ENCODE measurements around the gene C19orf12. TPM values are rescaled to one million over a fixed set of nuclear protein-coding genes. Genes with fewer than 3 reads are reported as not detected.

The C19orf12 gene
- total RNA-seq, 1 experiment from 2014 or later = 10.0 TPM

DNA sequence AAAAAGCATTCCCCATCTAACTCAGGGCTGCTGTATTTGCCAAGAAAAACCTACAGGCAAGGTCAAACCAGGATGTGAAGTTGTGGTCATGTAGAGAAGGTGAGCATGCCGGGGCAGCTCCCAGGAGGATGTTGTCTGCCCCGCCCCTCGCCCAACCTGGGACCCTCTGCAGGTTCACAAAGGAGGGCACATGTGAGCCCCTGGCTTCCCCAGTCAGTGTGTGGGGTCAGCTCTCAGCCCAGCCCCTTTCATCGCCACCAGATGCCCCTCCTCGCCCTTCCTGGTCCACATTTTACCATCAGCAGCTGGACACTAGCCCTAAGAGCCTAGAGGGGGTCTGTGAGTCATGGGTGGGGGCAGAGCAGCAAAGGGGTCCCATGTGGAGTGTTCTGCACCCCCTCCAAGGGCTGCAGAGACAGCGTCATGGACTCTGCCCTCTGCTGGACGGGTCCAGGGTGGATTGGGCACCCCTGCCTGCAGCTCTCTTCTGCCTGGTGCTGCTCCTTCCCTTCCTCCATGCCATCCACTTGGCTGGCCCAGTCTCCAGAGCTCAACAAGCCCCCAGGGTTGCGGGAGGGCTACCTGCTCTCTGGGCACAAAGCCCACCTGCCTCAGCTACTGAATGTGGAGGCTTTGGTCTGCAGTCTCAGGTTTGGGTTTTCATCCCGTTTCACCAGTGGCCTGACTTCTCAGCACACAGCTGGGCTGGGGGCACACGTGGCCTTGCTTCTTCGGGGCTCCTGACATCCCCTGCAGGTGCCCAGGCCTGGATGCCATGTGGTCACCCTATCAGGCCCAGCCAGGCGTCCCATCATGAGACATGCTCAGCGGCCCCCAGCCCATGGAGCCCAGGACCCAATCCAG is 46.1 kb downstream of the C19orf12 start:
- H3K4me3 ChIP-seq (replicated peaks in 1 of 2; ENCODE audit: low read depth in 1 of 2, low read length in 2 of 2) = no peak overlapping the region
- DNase-seq (ENCODE audit: low read depth, low spot score) = no peak
- H3K79me2 ChIP-seq (ENCODE audit: insufficient read depth, low read length) = peaks cover 13% of the 10 kb centered on the region; the same call in 1 of the 2 replicates
- H3K9me3 ChIP-seq (ENCODE audit: control insufficient read depth in 1 of 2, insufficient read depth in 1 of 2, low read depth in 1 of 2, low read length in 2 of 2) = no peaks in the 10 kb centered on the region
- ATAC-seq = no peak
- ChIA-PET RAD21 (ENCODE audit: low non-redundant PET in 1 of 2, low total read pairs in 2 of 2, uncharacterized antibody in 2 of 2, unreplicated experiment in 2 of 2) (interaction anchor here in 1 of 2 experiments (1.3 kb wide), 1 partner anchor 58 kb away, joined by 3 read pairs; no protein-coding TSS in a partner anchor), POLR2A (interaction anchor here (0.9 kb wide), 1 partner anchor 62 kb away, joined by 3 read pairs; the partner anchor contains the start of gene POP4), CTCF (interaction anchor here (1.6 kb wide), 1 partner anchor 59 kb away, joined by 8 read pairs; no protein-coding TSS in a partner anchor)
- BruUV-seq (replicated peaks) = no TSS peak
- no peaks in the 10 kb centered on the region for H3K9me2 ChIP-seq (ENCODE audit: insufficient read depth)
- H3K36me3 ChIP-seq (ENCODE audit: control insufficient read depth in 1 of 2, insufficient read depth in 2 of 2, low read length in 2 of 2) = no peaks in the 10 kb centered on the region; a peak in 1 of 4 replicates
- no peaks in the 10 kb centered on the region for H4K20me1 ChIP-seq (ENCODE audit: insufficient read depth)
- no peaks in the 10 kb centered on the region for H3K27me3 ChIP-seq (ENCODE audit: insufficient read depth, low read length)
- intact Hi-C loops (cut with micrococcal nuclease) = loop anchor here (5.0 kb wide), 1 partner anchor 57 kb away; no protein-coding TSS in a partner anchor
- peaks cover 23 to 39% of the 10 kb centered on the region in 2 experiments for H3K4me1 ChIP-seq (ENCODE audit: control insufficient read depth in 1 of 2, insufficient read depth in 2 of 2, low read length in 2 of 2)
- no peak overlapping the region for H2AFZ ChIP-seq (ENCODE audit: low read depth, low read length, poor library complexity, severe bottlenecking)
- no peak for TF ChIP-seq ZNF274 (IDR thresholded peaks at IDR 0.05; ENCODE audit: low read depth, low read length)
- TF ChIP-seq, protein P1, sequence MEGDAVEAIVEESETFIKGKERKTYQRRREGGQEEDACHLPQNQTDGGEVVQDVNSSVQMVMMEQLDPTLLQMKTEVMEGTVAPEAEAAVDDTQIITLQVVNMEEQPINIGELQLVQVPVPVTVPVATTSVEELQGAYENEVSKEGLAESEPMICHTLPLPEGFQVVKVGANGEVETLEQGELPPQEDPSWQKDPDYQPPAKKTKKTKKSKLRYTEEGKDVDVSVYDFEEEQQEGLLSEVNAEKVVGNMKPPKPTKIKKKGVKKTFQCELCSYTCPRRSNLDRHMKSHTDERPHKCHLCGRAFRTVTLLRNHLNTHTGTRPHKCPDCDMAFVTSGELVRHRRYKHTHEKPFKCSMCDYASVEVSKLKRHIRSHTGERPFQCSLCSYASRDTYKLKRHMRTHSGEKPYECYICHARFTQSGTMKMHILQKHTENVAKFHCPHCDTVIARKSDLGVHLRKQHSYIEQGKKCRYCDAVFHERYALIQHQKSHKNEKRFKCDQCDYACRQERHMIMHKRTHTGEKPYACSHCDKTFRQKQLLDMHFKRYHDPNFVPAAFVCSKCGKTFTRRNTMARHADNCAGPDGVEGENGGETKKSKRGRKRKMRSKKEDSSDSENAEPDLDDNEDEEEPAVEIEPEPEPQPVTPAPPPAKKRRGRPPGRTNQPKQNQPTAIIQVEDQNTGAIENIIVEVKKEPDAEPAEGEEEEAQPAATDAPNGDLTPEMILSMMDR (IDR thresholded peaks at IDR 0.05 in 2 of 3, conservative IDR thresholded peaks at IDR 0.05 in 1 of 3; ENCODE audit: borderline replicate concordance in 1 of 3, insufficient read depth in 1 of 3, low read depth in 2 of 3, low read length in 2 of 3) = peak in 2 of 3 experiments; percentile 48 to 52; a peak in 4 of 6 replicates
- no peak overlapping the region for H3K27ac ChIP-seq (ENCODE audit: low read depth, low read length)
- H3K4me2 ChIP-seq (ENCODE audit: low read length) = peak overlapping the region; percentile 7; the same call in 1 of the 2 replicates
- H3K9ac ChIP-seq (ENCODE audit: low read length) = no peak overlapping the region; the same call in 1 of the 2 replicates

DNA sequence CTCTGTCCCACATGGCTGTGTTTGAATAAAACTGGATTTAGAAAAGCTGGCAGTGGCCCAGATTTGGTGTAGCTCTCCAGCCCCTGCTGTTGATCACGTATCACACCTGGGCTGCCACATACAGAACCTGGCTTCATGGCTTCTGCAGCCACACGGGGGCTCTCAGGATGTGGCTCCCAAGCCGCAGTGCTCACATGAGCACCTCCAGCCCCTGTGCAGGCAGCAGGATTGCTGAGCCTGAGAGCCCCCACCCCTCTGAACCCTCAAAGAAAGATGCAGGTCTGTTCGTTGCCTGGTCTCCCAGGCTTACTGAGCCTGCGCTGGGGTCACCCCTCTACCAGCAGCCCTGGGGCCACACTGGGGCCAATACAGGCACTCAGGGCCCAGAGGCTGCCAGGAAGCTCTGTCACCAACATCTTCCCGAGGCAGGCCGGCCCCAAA is 47.1 kb downstream of the C19orf12 start:
- ATAC-seq (no peak), DNase-seq (ENCODE audit: low read depth, low spot score) (no peak)
- POLR2A ChIA-PET = no interaction called here
- no peak overlapping the region for H3K4me3 ChIP-seq (replicated peaks in 1 of 2; ENCODE audit: low read depth in 1 of 2, low read length in 2 of 2)
- H3K4me2 ChIP-seq (ENCODE audit: low read length) = no peak overlapping the region; the same call in 1 of the 2 replicates
- no TSS peak for BruUV-seq (replicated peaks)
- no peaks in the 10 kb centered on the region for H4K20me1 ChIP-seq (ENCODE audit: insufficient read depth)
- H3K36me3 ChIP-seq (ENCODE audit: control insufficient read depth in 1 of 2, insufficient read depth in 2 of 2, low read length in 2 of 2) = no peaks in the 10 kb centered on the region
- H3K9me3 ChIP-seq (ENCODE audit: control insufficient read depth in 1 of 2, insufficient read depth in 1 of 2, low read depth in 1 of 2, low read length in 2 of 2) = no peaks in the 10 kb centered on the region
- peaks cover 13% of the 10 kb centered on the region; the same call in 1 of the 2 replicates for H3K79me2 ChIP-seq (ENCODE audit: insufficient read depth, low read length)
- intact Hi-C loops (cut with micrococcal nuclease) = loop anchor here (5.0 kb wide), 1 partner anchor 56 kb away; no protein-coding TSS in a partner anchor
- H3K27me3 ChIP-seq (ENCODE audit: insufficient read depth, low read length) = no peaks in the 10 kb centered on the region
- H2AFZ ChIP-seq (ENCODE audit: low read depth, low read length, poor library complexity, severe bottlenecking) = no peak overlapping the region
- CTCF ChIA-PET = interaction anchor here (1.4 kb wide), 1 partner anchor 49 kb away, joined by 4 read pairs; no protein-coding TSS in a partner anchor
- no peak overlapping the region for H3K9ac ChIP-seq (ENCODE audit: low read length)
- RAD21 ChIA-PET (ENCODE audit: low non-redundant PET in 1 of 2, low total read pairs in 2 of 2, uncharacterized antibody in 2 of 2, unreplicated experiment in 2 of 2) = interaction anchor here in 1 of 2 experiments (1.3 kb wide), 1 partner anchor 57 kb away, joined by 3 read pairs; no protein-coding TSS in a partner anchor
- no peak for TF ChIP-seq CEBPB (IDR thresholded peaks at IDR 0.05; ENCODE audit: low read depth)
- H3K27ac ChIP-seq (ENCODE audit: low read depth, low read length) = 0 out of 2 replicates have a peak overlapping the region, but pooled peaks have one; percentile 22
- peaks cover 27 to 50% of the 10 kb centered on the region in 2 experiments for H3K4me1 ChIP-seq (ENCODE audit: control insufficient read depth in 1 of 2, insufficient read depth in 2 of 2, low read length in 2 of 2)
- no peaks in the 10 kb centered on the region for H3K9me2 ChIP-seq (ENCODE audit: insufficient read depth)

Measured in HCT116 (cell line).